Activated T-helper 1 cell treated with anti-CD3 and anti-CD28 coated beads, Interleukin-12 subunit alpha, Interleukin-12 subunit beta, Interleukin-2, Interleukin-4 antibody, amounts not matched to agents 30 ng/mL and 10 ng/mL and 1 ng/mL, durations not matched to agents 14 hours and 24 hours and 36 hours (primary cell): ENCODE measurements around the gene CLDN18. TPM values are rescaled to one million over a fixed set of nuclear protein-coding genes. Genes with fewer than 3 reads are reported as not detected.

ENCODE experiments used
- DNase-seq: peaks from one replicate; pipeline ENCODE4 v3.0.0; 2021; ENCODE audit warnings: low spot score
- H3K27ac Mint-ChIP-seq: one replicate; pipeline ENCODE4 v1.8.0; 2021; ENCODE audit warnings: mild to moderate bottlenecking, mixed read lengths
- H3K27me3 Mint-ChIP-seq: one replicate; pipeline ENCODE4 v1.8.0; 2022; ENCODE audit warnings: mild to moderate bottlenecking, moderate library complexity, mixed read lengths; ENCODE audit not compliant: insufficient read depth
- H3K36me3 Mint-ChIP-seq: one replicate; pipeline ENCODE4 v1.8.0; 2021; ENCODE audit warnings: low read depth, mixed read lengths
- H3K4me1 Mint-ChIP-seq: one replicate; pipeline ENCODE4 v1.8.0; 2021; ENCODE audit warnings: low read depth, mixed read lengths
- H3K4me3 Mint-ChIP-seq: one replicate; pipeline ENCODE4 v1.8.0; 2021; ENCODE audit warnings: mild to moderate bottlenecking, moderate library complexity, mixed read lengths
- H3K9me3 Mint-ChIP-seq: one replicate; pipeline ENCODE4 v1.8.0; 2021; ENCODE audit warnings: mixed read lengths
- intact Hi-C: fragments of 100-400 bp; cut with micrococcal nuclease; formaldehyde crosslinking; loops from one replicate; pipeline ENCODE4 v1.15.1; 2024
- total RNA-seq: library from RNA; stranded (reverse); gene quantifications from 2 replicates; pipeline ENCODE4 v1.2.3, GENCODE V29; 2022

Gene CLDN18
- total RNA-seq, 1 donor from 2014 or later, result not detected

DNA sequence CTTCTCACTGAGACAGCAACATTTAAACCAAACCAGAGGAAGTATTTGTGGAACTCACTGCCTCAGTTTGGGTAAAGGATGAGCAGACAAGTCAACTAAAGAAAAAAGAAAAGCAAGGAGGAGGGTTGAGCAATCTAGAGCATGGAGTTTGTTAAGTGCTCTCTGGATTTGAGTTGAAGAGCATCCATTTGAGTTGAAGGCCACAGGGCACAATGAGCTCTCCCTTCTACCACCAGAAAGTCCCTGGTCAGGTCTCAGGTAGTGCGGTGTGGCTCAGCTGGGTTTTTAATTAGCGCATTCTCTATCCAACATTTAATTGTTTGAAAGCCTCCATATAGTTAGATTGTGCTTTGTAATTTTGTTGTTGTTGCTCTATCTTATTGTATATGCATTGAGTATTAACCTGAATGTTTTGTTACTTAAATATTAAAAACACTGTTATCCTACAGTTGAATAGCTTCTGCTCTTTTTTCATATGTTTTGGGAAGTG, 23.3 kb downstream of the CLDN18 start:
- Mint-ChIP-seq H3K27ac (no peak overlapping the region), H3K27me3 (peaks cover 15% of the 10 kb centered on the region), H3K4me1 (no peaks in the 10 kb centered on the region), H3K4me3 (no peak overlapping the region), H3K36me3 (no peaks in the 10 kb centered on the region), H3K9me3 (no peaks in the 10 kb centered on the region)
- intact Hi-C loops, result no loop called here
- no peak for DNase-seq

DNA sequence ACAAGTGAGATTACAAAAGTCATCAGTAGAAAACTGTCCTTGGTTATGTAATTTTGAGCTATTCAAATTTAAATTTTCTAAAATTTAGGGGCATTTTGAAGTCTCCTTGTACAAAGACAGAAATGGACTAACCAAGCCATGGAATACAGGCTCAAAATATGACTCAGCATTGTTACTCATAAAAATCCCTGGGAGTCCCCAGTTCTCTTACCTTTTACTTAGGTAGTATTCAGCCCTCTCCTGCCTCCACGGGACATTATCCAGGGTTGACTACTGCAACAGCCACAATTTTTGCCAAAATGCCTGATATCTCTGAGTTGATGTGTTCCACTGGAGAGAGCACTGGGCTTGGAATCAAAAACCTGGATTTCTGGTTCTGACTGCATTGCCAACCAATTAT, 25.0 kb downstream of the CLDN18 start:
- intact Hi-C loops, result no loop called here
- Mint-ChIP-seq H3K27ac (no peak overlapping the region), H3K4me3 (no peak overlapping the region), H3K4me1 (no peaks in the 10 kb centered on the region), H3K9me3 (no peaks in the 10 kb centered on the region), H3K36me3 (no peaks in the 10 kb centered on the region), H3K27me3 (peaks cover 22% of the 10 kb centered on the region)
- DNase-seq, result no peak

- Mint-ChIP-seq H3K4me3 (no peak overlapping the region), H3K27me3 (peaks cover 29% of the 10 kb centered on the region), H3K36me3 (no peaks in the 10 kb centered on the region), H3K27ac (no peak overlapping the region), H3K4me1 (no peaks in the 10 kb centered on the region), H3K9me3 (no peaks in the 10 kb centered on the region)
- DNase-seq, result no peak
- intact Hi-C loops, result no loop called here
These were observed 26.6 kb downstream of the CLDN18 start for GRCh38 chr3:138036572-138036971.

DNA sequence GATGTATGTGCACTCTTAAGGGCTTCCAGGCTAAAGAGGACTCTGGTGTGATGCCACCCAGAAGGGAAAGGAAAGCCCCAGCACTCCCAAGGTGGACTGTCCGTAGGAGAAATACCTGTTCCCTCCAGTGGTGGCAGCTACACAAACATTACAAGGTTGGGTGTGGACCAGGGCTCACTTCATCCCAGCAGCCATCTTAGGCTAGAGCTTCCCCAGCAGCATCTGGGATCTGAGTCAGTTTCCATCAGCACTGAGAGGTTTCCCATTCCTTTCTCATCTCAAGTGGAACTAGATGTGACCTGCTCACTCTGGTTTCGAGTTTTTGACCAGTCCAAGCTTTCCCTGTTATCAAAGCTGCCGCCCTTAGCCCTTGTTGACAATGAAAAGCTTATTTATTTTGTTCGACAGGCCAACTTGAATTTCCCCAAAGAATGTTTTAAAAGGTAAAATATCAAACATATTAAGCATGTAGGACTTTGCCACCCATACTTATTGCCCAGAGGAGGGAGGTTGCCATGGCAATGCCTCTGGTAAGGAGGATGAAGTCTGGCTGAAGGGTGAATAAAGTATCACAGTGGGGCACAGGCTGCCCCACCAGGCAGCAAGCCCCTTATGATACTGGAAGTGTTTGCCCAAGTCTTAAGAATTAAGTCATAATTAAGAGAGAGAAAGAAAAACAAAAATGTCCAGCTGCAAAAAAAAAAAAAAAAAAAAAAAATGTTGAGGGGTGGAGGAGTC, 28.9 kb downstream of the CLDN18 start:
- peaks cover 32% of the 10 kb centered on the region for H3K27me3 Mint-ChIP-seq
- no peak for DNase-seq
- H3K4me1 Mint-ChIP-seq, result no peaks in the 10 kb centered on the region
- no peak overlapping the region for H3K27ac Mint-ChIP-seq
- no peak overlapping the region for H3K4me3 Mint-ChIP-seq
- H3K9me3 Mint-ChIP-seq, result no peaks in the 10 kb centered on the region
- intact Hi-C loops, result no loop called here
- H3K36me3 Mint-ChIP-seq, result no peaks in the 10 kb centered on the region

- H3K27me3 Mint-ChIP-seq, result peaks cover 25% of the 10 kb centered on the region
- no peaks in the 10 kb centered on the region for H3K36me3 Mint-ChIP-seq
- H3K4me1 Mint-ChIP-seq, result no peaks in the 10 kb centered on the region
- no peak for DNase-seq
- H3K27ac Mint-ChIP-seq, result no peak overlapping the region
- H3K4me3 Mint-ChIP-seq, result no peak overlapping the region
- H3K9me3 Mint-ChIP-seq, result no peaks in the 10 kb centered on the region
- intact Hi-C loops, result no loop called here
These were observed 32.1 kb downstream of the CLDN18 start for GRCh38 chr3:138042043-138042442.

GRCh38 chr3:138043266-138044029, 33.5 kb downstream of the CLDN18 start:
- no peak overlapping the region for H3K27ac Mint-ChIP-seq
- H3K4me1 Mint-ChIP-seq, result no peaks in the 10 kb centered on the region
- no peaks in the 10 kb centered on the region for H3K9me3 Mint-ChIP-seq
- H3K36me3 Mint-ChIP-seq, result no peaks in the 10 kb centered on the region
- intact Hi-C loops, result no loop called here
- DNase-seq, result no peak
- H3K27me3 Mint-ChIP-seq, result peaks cover 21% of the 10 kb centered on the region
- H3K4me3 Mint-ChIP-seq, result no peak overlapping the region

DNA sequence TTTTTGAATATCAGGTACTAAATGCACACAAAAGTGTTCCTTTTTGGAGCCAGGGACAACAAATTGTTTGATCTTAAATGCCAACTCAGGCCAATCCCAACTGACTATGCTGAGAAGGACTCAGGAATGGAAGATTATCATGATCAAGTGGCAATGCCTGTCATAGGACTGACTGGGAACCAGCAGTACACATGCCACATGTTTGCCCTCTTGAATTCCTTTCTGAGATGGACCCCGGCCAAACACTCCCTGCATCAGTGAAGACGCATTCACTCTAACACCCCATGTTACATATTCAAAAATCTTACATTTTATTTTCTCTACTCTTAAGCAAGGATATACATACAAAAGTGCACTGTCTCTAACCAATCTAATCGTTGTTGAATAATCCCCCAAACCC, 36.1 kb downstream of the CLDN18 start:
- Mint-ChIP-seq H3K36me3 (no peaks in the 10 kb centered on the region), H3K9me3 (no peaks in the 10 kb centered on the region), H3K27me3 (peaks cover 13% of the 10 kb centered on the region), H3K4me1 (no peaks in the 10 kb centered on the region), H3K27ac (no peak overlapping the region), H3K4me3 (no peak overlapping the region)
- no peak for DNase-seq
- intact Hi-C loops, result no loop called here

GRCh38 chr3:138046955-138047354, 37.0 kb downstream of the CLDN18 start:
- peaks cover 9% of the 10 kb centered on the region for H3K27me3 Mint-ChIP-seq
- no peak overlapping the region for H3K27ac Mint-ChIP-seq
- no peak overlapping the region for H3K4me3 Mint-ChIP-seq
- no peak for DNase-seq
- no peaks in the 10 kb centered on the region for H3K9me3 Mint-ChIP-seq
- H3K36me3 Mint-ChIP-seq, result no peaks in the 10 kb centered on the region
- no peaks in the 10 kb centered on the region for H3K4me1 Mint-ChIP-seq
- intact Hi-C loops, result no loop called here

- DNase-seq, result no peak
These were observed 37.7 kb downstream of the CLDN18 start for GRCh38 chr3:138047596-138048158.

DNA sequence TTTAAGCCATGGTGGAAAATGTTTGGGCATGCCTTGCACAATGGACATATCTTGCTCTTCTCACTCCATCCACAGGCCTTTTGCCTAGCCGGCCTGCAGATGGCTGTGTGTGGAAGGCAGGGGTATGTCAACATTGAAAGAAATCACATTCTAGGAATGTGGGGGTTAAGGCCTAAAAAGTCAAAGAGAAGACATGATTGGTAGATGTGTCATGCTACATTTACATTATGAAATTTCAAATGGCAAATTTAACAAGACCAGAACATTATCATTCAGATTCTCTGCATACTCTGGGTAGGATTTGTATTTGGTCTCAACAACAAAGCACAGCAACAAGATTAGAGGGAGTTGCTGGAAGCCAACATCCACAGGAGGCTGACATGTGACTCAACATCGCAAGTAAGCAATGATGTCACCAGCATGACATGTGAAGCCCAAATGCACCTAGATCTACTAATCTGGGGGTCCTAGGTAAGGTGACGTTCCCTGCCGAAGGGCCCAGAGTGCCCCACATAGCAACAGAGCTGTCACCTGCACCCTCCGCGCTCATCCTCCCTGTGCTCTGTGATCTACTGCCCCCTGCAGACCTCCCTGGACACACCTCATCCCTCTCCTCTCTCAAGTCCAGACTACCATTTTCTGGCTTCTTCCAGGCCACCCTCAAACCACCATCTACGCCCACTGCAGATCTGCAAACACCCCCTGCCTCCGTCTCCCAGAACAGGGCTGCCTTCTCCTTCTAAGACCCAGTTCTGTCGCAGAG, 39.4 kb downstream of the CLDN18 start:
- intact Hi-C loops, result no loop called here
- no peak overlapping the region for H3K27ac Mint-ChIP-seq
- H3K4me1 Mint-ChIP-seq, result no peaks in the 10 kb centered on the region
- H3K36me3 Mint-ChIP-seq, result no peaks in the 10 kb centered on the region
- no peak overlapping the region for H3K4me3 Mint-ChIP-seq
- DNase-seq, result no peak
- H3K9me3 Mint-ChIP-seq, result no peaks in the 10 kb centered on the region
- H3K27me3 Mint-ChIP-seq, result peaks cover 14% of the 10 kb centered on the region

More at GRCh38 chr3:138047596-138048158, 37.7 kb downstream of the CLDN18 start:
- H3K27ac Mint-ChIP-seq, result no peak overlapping the region
- H3K4me3 Mint-ChIP-seq, result no peak overlapping the region
- peaks cover 7% of the 10 kb centered on the region for H3K27me3 Mint-ChIP-seq
- intact Hi-C loops, result no loop called here
- H3K36me3 Mint-ChIP-seq, result no peaks in the 10 kb centered on the region
- H3K4me1 Mint-ChIP-seq, result no peaks in the 10 kb centered on the region
- no peaks in the 10 kb centered on the region for H3K9me3 Mint-ChIP-seq

DNA sequence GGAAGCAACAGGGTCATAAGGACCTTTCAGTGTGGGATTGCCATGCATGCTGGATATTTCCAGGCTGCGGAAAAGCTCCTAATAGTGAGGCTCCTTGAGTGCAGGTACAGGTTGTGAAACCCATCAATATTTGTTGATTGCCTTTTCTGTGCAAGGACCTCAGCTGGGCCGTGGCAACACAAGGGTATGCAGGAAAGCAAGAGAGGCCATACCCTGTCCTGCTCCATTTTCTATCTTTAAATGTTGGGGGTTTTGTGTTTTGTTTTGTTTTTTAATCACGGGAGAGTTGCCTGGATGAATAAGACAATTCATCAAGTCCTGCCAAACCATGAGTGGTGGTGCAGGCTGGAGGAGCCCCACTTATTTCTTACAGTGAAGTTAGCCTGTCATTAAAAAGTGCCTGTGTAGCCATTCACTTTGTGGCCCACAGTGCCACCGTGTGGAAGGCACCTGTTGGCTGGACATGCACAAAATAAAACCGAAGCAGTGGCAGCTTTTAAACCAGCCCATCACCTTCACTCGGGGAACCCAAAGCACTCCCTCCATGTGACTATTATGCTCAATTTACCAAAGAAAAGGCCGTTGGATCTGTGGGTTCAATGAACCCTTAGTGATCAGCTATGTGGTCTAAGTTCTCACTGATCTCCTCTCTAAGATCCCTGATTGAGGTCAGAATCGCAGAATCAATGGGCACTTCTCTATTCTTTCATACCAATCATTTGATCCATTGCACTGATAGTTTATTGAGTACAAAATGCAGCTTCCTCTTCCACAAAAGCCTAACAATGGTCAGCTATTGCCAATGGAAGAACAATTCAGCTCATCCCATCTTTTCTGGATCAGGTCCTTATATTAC, 42.2 kb downstream of the CLDN18 start:
- H3K27ac Mint-ChIP-seq, result no peak overlapping the region
- H3K36me3 Mint-ChIP-seq, result no peaks in the 10 kb centered on the region
- intact Hi-C loops, result no loop called here
- H3K4me3 Mint-ChIP-seq, result no peak overlapping the region
- H3K4me1 Mint-ChIP-seq, result no peaks in the 10 kb centered on the region
- H3K27me3 Mint-ChIP-seq, result peaks cover 22% of the 10 kb centered on the region
- DNase-seq, result no peak
- H3K9me3 Mint-ChIP-seq, result no peaks in the 10 kb centered on the region

- no peaks in the 10 kb centered on the region for H3K4me1 Mint-ChIP-seq
- H3K9me3 Mint-ChIP-seq, result no peaks in the 10 kb centered on the region
- DNase-seq, result no peak
- no peak overlapping the region for H3K4me3 Mint-ChIP-seq
- no peak overlapping the region for H3K27ac Mint-ChIP-seq
- peaks cover 24% of the 10 kb centered on the region for H3K27me3 Mint-ChIP-seq
- intact Hi-C loops, result no loop called here
- no peaks in the 10 kb centered on the region for H3K36me3 Mint-ChIP-seq
These were observed 44.1 kb downstream of the CLDN18 start for GRCh38 chr3:138054057-138054456.
